GM18519 (cell line): ENCODE measurements around the gene OR10W1.
A peak's percentile ranks its signal among the peaks of the same experiment; 100 is the strongest.

Experiments
- ATAC-seq: cut with Tn5 transposase; IDR thresholded peaks from one replicate; pipeline ENCODE4 v1.9.1; 2021; ENCODE audit warnings: mild to moderate bottlenecking, moderate library complexity; ENCODE audit not compliant: unreplicated experiment, low FRiP score

OR10W1 gene

GRCh38 chr11:58268142-58268541 lies at the start of gene OR10W1:
TSS of gene OR10W1 (minus strand) at chr11:58268260. CDS start at chr11:58267858, 402 bp downstream.
- no peak for ATAC-seq

- ATAC-seq = no peak
Observed at GRCh38 chr11:58316142-58316541, 48.1 kb upstream of the OR10W1 start.

- ATAC-seq = no peak
Observed at GRCh38 chr11:58301576-58301975, 33.5 kb upstream of the OR10W1 start.

GRCh38 chr11:58292017-58292416 lies 24.0 kb upstream of the OR10W1 start:
- no peak for ATAC-seq

- no peak for ATAC-seq
Observed at GRCh38 chr11:58289266-58289665, 21.2 kb upstream of the OR10W1 start.

GRCh38 chr11:58286249-58286648 lies 18.2 kb upstream of the OR10W1 start:
- peak; percentile 91 for ATAC-seq

- ATAC-seq = no peak
Observed at GRCh38 chr11:58285483-58286040, 17.5 kb upstream of the OR10W1 start.

GRCh38 chr11:58276151-58276550 lies 8.1 kb upstream of the OR10W1 start:
- ATAC-seq = no peak

GRCh38 chr11:58275002-58275401 lies 6.9 kb upstream of the OR10W1 start:
- no peak for ATAC-seq

GRCh38 chr11:58259983-58260382 lies 8.1 kb downstream of the OR10W1 start:
- no peak for ATAC-seq

GRCh38 chr11:58254936-58255335 lies 13.1 kb downstream of the OR10W1 start:
- no peak for ATAC-seq

GRCh38 chr11:58243954-58244353 lies 24.1 kb downstream of the OR10W1 start:
- no peak for ATAC-seq

GRCh38 chr11:58227956-58228615 lies 40.0 kb downstream of the OR10W1 start:
- ATAC-seq = no peak

- no peak for ATAC-seq
Observed at GRCh38 chr11:58222721-58223120, 45.3 kb downstream of the OR10W1 start.
